OCI-LY7 (cell line): ENCODE results near the gene SEC22C.

Source experiments
- EZH2phosphoT487 ChIP-seq: fragments of 200-600 bp; sonication (generic); IDR thresholded peaks from 2 replicates; pipeline ENCODE4 v1.6.1; 2018; ENCODE audit warnings: low read depth, borderline replicate concordance, mild to moderate bottlenecking, mixed run types, antibody characterized with exemption, low read length, moderate library complexity, mixed read lengths
- TF ChIP-seq, protein P1 (sequence below): fragments of 200-600 bp; sonication (generic); conservative IDR thresholded peaks from 2 replicates; pipeline ENCODE4 v1.5.1; 2014; ENCODE audit warnings: mild to moderate bottlenecking, antibody characterized with exemption, low read length, moderate library complexity, mixed read lengths

DNA sequence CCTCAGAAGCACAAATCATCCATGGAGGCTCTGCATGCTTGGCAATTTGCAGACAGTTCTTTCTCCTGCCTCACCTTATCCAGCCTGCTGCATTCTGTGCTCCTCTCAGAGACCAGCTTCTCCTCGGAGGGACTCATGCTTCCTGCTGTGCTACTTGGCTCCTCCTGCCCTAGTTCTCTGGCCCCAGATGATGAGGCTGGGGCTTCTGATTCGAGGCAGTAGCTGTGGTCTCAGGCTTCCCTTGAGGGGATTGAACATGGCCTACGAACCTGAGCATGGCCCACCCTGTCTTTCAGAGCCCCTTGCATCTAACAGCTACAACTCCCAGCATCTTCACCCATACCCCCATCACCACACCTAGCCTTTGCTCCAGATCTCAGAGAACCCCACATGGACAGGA, 72.7 kb downstream of the SEC22C start:
- TF ChIP-seq, protein P1, sequence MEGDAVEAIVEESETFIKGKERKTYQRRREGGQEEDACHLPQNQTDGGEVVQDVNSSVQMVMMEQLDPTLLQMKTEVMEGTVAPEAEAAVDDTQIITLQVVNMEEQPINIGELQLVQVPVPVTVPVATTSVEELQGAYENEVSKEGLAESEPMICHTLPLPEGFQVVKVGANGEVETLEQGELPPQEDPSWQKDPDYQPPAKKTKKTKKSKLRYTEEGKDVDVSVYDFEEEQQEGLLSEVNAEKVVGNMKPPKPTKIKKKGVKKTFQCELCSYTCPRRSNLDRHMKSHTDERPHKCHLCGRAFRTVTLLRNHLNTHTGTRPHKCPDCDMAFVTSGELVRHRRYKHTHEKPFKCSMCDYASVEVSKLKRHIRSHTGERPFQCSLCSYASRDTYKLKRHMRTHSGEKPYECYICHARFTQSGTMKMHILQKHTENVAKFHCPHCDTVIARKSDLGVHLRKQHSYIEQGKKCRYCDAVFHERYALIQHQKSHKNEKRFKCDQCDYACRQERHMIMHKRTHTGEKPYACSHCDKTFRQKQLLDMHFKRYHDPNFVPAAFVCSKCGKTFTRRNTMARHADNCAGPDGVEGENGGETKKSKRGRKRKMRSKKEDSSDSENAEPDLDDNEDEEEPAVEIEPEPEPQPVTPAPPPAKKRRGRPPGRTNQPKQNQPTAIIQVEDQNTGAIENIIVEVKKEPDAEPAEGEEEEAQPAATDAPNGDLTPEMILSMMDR = no peak
- no peak for TF ChIP-seq EZH2phosphoT487
